Right forelimb (tissue), 1 donor: ENCODE data around the gene LRAT.

Source experiments
- DNase-seq: peaks from one replicate; pipeline ENCODE4 v3.0.0-alpha.2; 2018

LRAT gene

DNA sequence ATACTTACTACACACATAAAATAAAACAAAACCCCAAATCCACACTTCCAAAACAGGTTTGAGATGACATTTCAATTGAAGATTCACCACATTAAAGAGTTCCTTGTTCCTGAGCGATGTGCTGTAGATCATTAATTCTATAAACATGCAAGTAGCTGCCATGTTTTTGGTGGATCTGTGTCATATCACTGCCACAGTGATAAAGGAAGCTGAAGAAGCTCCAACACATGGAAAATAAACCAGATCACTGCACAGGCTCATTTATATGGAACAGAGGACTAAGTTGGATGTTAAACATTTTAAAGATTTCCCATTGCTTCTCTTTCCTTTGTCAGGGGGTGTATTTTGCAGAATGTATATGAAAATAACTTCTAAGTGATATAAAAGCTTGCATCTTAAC, 34.5 kb downstream of the LRAT start:
- no peak for DNase-seq

DNA sequence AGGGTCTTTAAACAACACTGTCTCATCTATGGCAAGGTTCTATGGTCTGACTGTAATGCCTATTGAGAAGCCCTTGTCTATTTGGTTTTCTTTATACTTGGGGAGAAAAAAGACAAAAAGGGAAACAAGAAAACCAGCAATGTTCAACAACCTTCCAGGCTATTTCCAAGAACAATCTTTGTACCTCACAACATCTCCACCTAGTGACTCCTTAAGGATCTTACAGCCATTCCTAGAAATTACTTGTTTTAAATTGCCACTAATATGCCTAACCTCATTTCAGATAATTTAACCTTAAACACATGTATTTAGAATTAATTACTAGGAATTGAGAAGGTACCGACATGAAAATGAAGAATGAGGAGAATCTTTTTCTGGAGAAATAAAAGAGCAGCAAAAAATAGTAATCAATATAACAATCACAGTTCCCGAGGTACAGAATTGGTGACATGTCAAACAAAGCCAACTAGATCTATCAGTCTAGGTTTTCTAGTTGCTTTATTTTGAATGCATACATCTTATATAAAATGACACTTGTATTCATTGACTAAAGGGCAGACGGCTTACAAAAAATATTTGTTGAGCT, 35.7 kb downstream of the LRAT start:
- DNase-seq: no peak

DNA sequence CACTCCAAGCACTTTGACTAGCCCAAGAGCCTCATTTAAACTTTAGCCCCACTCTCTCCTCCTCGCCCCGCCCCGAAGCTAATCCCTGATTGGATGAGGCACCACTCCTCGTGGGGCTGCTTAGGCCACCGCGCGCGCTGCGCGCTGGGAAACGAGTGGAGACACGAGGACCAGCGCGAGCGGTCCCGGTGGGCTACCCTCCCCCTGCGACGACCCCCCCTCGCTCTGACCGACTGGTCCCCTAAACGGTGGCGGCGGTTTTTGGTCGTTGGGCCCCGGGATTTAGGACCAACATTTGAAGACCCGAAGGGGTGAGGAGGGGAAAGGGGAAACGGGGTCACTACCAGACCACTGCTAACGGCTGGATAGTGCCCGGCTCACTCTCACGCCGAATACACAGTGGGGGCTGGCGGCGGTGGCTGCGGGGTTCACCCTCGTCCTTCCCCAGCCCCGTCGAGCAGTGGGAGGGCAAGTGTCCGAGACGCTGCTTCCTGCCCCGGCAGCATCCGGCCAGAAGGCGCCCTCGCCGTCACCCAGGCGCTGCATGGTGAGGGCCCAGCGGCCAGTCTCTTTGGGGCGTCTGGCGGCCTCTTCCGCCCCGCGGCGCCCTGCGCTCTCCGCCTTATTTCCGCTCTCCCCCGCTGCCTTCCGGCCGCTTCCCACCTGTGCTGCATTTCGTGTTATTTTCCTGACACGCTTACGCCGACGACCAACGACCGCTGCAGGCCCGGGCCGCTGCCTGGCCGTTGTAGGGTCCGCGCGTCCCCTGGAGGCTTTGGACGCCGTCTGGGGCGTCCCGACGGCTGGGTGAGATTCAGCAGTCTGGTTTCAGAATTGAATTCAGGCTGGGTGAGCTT, 37.6 kb downstream of the LRAT start, which contains the start of gene RBM46:
TSS of gene RBM46 (plus strand) at position 147 of the 857 bp plus-strand sequence. CDS start 15,481 bp downstream, outside the sequence.
- DNase-seq: no peak

DNA sequence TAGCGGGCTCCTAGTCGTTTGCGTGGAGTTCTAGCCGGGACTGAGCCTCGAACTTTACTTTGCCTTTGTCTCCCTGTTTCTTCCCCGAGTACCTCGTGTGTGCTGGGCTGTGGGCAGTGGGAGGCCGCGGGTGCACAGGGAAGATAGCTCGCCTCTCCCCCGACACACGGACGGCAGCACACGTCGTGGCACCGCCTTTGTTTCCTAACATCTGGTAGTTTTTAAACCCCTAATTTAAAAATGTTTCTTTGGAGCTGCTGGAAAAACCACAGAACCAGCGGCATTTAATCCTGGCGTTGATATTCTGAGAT, 38.1 kb downstream of the LRAT start:
- DNase-seq: no peak
